ACC112 (cell line): ENCODE results near the gene AP2S1.
"Not testable (repeated sequence)": the region's sequence is repeated elsewhere in the genome, so short reads cannot be mapped to it uniquely, and the experiment has no call there.

Experiments
- H2AFZ ChIP-seq: fragments of 200-600 bp; sonication (generic); one replicate; pipeline ENCODE4 v1.6.0; 2017; ENCODE audit warnings: antibody characterized with exemption, low read length; ENCODE audit not compliant: unreplicated experiment
- H3K27ac ChIP-seq: fragments of 200-600 bp; sonication (generic); 2 replicates; pipeline ENCODE4 v1.5.1; 2014; ENCODE audit warnings: low read depth, mild to moderate bottlenecking, antibody characterized with exemption, low read length, moderate library complexity
- H3K27me3 ChIP-seq: fragments of 200-600 bp; sonication (generic); 2 replicates; pipeline ENCODE4 v1.6.1; 2014; ENCODE audit warnings: mild to moderate bottlenecking, antibody characterized with exemption, low read length, moderate library complexity, mixed read lengths; ENCODE audit not compliant: insufficient read depth
- H3K36me3 ChIP-seq: fragments of 200-600 bp; sonication (generic); 2 replicates; pipeline ENCODE4 v1.6.1; 2016; ENCODE audit warnings: mild to moderate bottlenecking, antibody characterized with exemption, low read length, moderate library complexity, mixed read lengths; ENCODE audit not compliant: insufficient read depth
- H3K4me1 ChIP-seq: fragments of 200-600 bp; sonication (generic); one replicate; pipeline ENCODE4 v1.6.1; 2016; ENCODE audit warnings: low read length, mixed read lengths; ENCODE audit not compliant: insufficient read depth, unreplicated experiment, control insufficient read depth
- H3K4me3 ChIP-seq: fragments of 200-600 bp; sonication (generic); 2 replicates; pipeline ENCODE4 v1.5.1; 2014; ENCODE audit warnings: mild to moderate bottlenecking, low read depth, low read length
- H3K79me2 ChIP-seq: fragments of 200-600 bp; sonication (generic); one replicate; pipeline ENCODE4 v1.6.0; 2016; ENCODE audit warnings: low read length; ENCODE audit not compliant: control insufficient read depth, unreplicated experiment, insufficient read depth

The AP2S1 gene

GRCh38 chr19:46856062-46857022 lies 5.7 kb upstream of the AP2S1 start:
- peak overlapping the region; percentile 94 for H3K27ac ChIP-seq
- peaks cover 1% of the 10 kb centered on the region for H3K79me2 ChIP-seq
- peak overlapping the region; percentile 82 for H2AFZ ChIP-seq
- H3K36me3 ChIP-seq: no peaks in the 10 kb centered on the region
- peak overlapping the region; percentile 75 for H3K4me3 ChIP-seq
- peaks cover 3% of the 10 kb centered on the region for H3K4me1 ChIP-seq
- H3K27me3 ChIP-seq: no peaks in the 10 kb centered on the region

- H3K4me3 ChIP-seq, H2AFZ ChIP-seq, H3K79me2 ChIP-seq, H3K36me3 ChIP-seq, H3K4me1 ChIP-seq, H3K27me3 ChIP-seq, H3K27ac ChIP-seq: not testable (repeated sequence)
Measured at GRCh38 chr19:46854698-46855097, 4.1 kb upstream of the AP2S1 start.

GRCh38 chr19:46852830-46853229 lies 2.2 kb upstream of the AP2S1 start:
- Histone ChIP-seq H3K4me3 (no peak overlapping the region), H3K27ac (no peak overlapping the region), H3K79me2 (peaks cover 19% of the 10 kb centered on the region), H2AFZ (no peak overlapping the region), H3K36me3 (no peaks in the 10 kb centered on the region), H3K27me3 (no peaks in the 10 kb centered on the region), H3K4me1 (peaks cover 3% of the 10 kb centered on the region)

- H3K79me2 ChIP-seq: peaks cover 40% of the 10 kb centered on the region
- H3K27me3 ChIP-seq: no peaks in the 10 kb centered on the region
- peak overlapping the region; percentile 84 for H3K4me3 ChIP-seq
- no peak overlapping the region for H2AFZ ChIP-seq
- no peaks in the 10 kb centered on the region; the same call in 1 of the 2 replicates for H3K36me3 ChIP-seq
- peak overlapping the region; percentile 95 for H3K27ac ChIP-seq
- H3K4me1 ChIP-seq: no peaks in the 10 kb centered on the region
Measured at GRCh38 chr19:46849610-46850009, 1.0 kb downstream of the AP2S1 start.

- Histone ChIP-seq H3K79me2 (peaks cover 40% of the 10 kb centered on the region), H3K4me3 (no peak overlapping the region), H3K4me1 (no peaks in the 10 kb centered on the region), H2AFZ (no peak overlapping the region), H3K27me3 (no peaks in the 10 kb centered on the region), H3K27ac (peak overlapping the region; percentile 95), H3K36me3 (no peaks in the 10 kb centered on the region; the same call in 1 of the 2 replicates)
Measured at GRCh38 chr19:46848389-46848788, 2.3 kb downstream of the AP2S1 start.

- Histone ChIP-seq H2AFZ (no peak overlapping the region), H3K4me1 (no peaks in the 10 kb centered on the region), H3K36me3 (no peaks in the 10 kb centered on the region; the same call in 1 of the 2 replicates), H3K4me3 (no peak overlapping the region), H3K79me2 (peaks cover 44% of the 10 kb centered on the region), H3K27ac (no peak overlapping the region), H3K27me3 (no peaks in the 10 kb centered on the region)
Measured at GRCh38 chr19:46847528-46847927, 3.1 kb downstream of the AP2S1 start.

GRCh38 chr19:46845959-46846459 lies 4.6 kb downstream of the AP2S1 start:
- H3K79me2 ChIP-seq: peaks cover 47% of the 10 kb centered on the region
- H3K4me3 ChIP-seq: no peak overlapping the region
- no peaks in the 10 kb centered on the region; the same call in 1 of the 2 replicates for H3K36me3 ChIP-seq
- H2AFZ ChIP-seq: no peak overlapping the region
- H3K4me1 ChIP-seq: peaks cover 9% of the 10 kb centered on the region
- no peak overlapping the region for H3K27ac ChIP-seq
- H3K27me3 ChIP-seq: no peaks in the 10 kb centered on the region

- Histone ChIP-seq H3K4me1 (peaks cover 9% of the 10 kb centered on the region), H3K79me2 (peaks cover 38% of the 10 kb centered on the region), H2AFZ (no peak overlapping the region)
Measured at GRCh38 chr19:46844067-46844489, 6.6 kb downstream of the AP2S1 start.

GRCh38 chr19:46842791-46843190 lies 7.9 kb downstream of the AP2S1 start:
- H3K27me3 ChIP-seq: no peaks in the 10 kb centered on the region
- peaks cover 9% of the 10 kb centered on the region for H3K4me1 ChIP-seq
- peaks cover 30% of the 10 kb centered on the region for H3K79me2 ChIP-seq
- no peak overlapping the region for H3K4me3 ChIP-seq
- H3K36me3 ChIP-seq: no peaks in the 10 kb centered on the region; the same call in 1 of the 2 replicates
- no peak overlapping the region for H2AFZ ChIP-seq
- no peak overlapping the region for H3K27ac ChIP-seq

More at GRCh38 chr19:46844067-46844489, 6.6 kb downstream of the AP2S1 start:
- H3K4me3 ChIP-seq: no peak overlapping the region
- no peaks in the 10 kb centered on the region; the same call in 1 of the 2 replicates for H3K36me3 ChIP-seq
- no peaks in the 10 kb centered on the region for H3K27me3 ChIP-seq
- H3K27ac ChIP-seq: no peak overlapping the region

GRCh38 chr19:46841458-46842083 lies 9.1 kb downstream of the AP2S1 start:
- H3K27ac ChIP-seq: no peak overlapping the region
- no peaks in the 10 kb centered on the region; the same call in 1 of the 2 replicates for H3K36me3 ChIP-seq
- H3K27me3 ChIP-seq: no peaks in the 10 kb centered on the region
- no peak overlapping the region for H2AFZ ChIP-seq
- peaks cover 9% of the 10 kb centered on the region for H3K4me1 ChIP-seq
- peaks cover 20% of the 10 kb centered on the region for H3K79me2 ChIP-seq
- H3K4me3 ChIP-seq: no peak overlapping the region
